Body of pancreas (tissue), 4 donors: ENCODE data around the gene UBE2D2.

Experiments used
- POLR2A ChIP-seq, 3 donors: fragments of 450-650 bp; IDR thresholded peaks; one replicate each; pipeline ENCODE4 v1.6.1; 2016; ENCODE audit warnings: antibody characterized with exemption in 3 of 3, mild to moderate bottlenecking in 2 of 3
- TF ChIP-seq, protein P1 (sequence below), 7 experiments: fragments of 450-650 bp in 4 of 7; fragments of 200-600 bp in 3 of 7; sonication (generic) in 3 of 7; IDR thresholded peaks; one replicate each; pipeline ENCODE4 v1.5.1; 2016 to 2019; ENCODE audit warnings: antibody characterized with exemption in 7 of 7

DNA sequence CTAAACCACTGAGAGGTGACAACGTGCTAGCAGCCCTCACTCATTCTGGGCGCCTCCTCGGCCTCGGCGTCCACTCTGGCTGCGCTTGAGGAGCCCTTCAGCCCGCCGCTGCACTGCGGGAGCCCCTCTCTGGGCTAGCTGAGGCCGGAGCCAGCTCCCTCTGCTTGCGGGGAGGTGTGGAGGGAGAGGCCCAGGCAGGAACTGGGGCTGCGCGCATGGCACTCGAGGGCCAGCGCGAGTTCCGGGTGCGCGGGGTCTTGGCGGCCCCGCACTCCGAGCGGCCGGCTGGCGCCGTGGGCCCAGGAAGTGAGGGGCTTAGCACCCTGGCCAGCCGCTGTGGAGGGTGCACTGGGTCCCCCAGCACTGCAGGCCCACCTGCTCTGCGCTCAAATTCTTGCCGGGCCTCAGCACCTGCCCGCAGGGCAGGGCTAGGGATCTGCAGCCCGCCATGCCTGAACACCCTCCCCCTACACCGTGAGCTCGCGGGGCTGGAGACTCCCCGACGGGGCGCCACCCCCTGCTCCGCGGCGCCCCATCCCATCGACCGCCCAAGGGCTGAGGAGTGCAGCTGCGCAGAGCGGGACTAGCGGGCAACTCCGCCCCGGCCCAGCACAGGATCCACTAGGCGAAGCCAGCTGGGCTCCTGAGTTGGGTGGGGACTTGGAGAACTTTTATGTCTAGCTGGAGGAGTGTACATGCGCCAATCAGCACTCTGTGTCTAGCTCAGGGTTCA lies 11.8 kb upstream of the UBE2D2 start:
- TF ChIP-seq, protein P1, sequence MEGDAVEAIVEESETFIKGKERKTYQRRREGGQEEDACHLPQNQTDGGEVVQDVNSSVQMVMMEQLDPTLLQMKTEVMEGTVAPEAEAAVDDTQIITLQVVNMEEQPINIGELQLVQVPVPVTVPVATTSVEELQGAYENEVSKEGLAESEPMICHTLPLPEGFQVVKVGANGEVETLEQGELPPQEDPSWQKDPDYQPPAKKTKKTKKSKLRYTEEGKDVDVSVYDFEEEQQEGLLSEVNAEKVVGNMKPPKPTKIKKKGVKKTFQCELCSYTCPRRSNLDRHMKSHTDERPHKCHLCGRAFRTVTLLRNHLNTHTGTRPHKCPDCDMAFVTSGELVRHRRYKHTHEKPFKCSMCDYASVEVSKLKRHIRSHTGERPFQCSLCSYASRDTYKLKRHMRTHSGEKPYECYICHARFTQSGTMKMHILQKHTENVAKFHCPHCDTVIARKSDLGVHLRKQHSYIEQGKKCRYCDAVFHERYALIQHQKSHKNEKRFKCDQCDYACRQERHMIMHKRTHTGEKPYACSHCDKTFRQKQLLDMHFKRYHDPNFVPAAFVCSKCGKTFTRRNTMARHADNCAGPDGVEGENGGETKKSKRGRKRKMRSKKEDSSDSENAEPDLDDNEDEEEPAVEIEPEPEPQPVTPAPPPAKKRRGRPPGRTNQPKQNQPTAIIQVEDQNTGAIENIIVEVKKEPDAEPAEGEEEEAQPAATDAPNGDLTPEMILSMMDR (IDR thresholded peaks at IDR 0.05), result no peak
- no peak for TF ChIP-seq POLR2A (IDR thresholded peaks at IDR 0.05)
